ENCODE results near the gene SLC15A1.

The SLC15A1 gene

GRCh38 chr13:98752467-98753290 is at the start of gene SLC15A1:
SLC15A1 (minus strand) TSS chr13:98752672; CDS start chr13:98752598, 74 bp downstream.
- no peak for DNase-seq

DNA sequence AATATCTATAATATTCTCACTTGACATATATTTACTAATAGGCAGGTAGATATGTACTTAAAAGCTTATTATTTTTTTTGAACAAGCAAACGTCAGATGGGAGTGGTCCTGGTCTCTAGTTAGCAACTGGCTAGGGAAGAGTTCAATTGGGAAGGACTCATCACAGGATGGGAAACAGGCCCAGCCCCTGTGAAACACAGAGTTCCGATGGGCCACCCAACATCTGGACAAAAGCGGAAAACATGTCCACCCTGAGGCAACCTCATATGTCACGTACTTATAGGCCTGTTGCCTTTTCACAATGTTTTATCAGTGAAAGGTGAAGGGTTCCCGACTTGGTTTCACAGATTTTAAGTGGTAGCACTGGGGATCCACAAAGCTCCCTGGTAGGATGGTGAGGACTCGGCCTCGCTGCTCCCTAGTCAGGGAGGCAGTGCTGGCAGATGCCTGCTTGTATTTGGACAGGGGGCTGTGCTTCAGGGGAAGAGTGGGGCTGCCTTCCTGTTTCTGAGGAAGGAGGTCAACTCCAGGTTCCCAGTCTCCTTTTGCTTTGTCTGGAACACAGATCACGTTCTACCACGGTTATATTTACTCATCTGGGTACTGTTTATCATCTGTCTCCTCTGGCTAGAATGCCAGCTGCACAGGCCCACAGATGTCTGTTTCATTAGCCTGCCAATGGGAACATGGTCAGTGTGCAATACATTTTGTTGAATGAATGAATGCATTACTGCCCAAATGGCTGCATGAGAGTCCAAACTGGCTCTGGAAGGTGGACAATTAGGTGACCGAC is 49.4 kb upstream of the SLC15A1 start:
- DNase-seq, result no peak

DNA sequence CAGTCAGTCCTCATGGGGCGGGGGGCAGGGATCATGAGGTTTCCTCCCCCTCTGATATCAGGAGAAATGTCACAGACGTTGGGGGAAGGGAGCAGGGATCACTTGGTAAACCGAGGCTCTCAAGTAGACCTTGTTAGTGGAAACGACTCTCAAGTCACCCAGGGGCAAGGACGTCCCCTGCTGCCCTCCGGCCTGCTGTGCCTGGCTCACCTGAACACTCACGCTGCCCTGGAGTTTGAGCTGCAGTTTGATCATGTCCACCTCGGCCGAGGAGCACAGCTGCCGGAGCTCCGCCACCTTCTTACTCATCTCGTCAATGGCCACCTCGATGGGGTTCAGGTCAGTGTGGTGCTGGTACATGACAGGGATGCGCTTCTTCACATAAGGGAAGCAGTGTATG is 47.6 kb upstream of the SLC15A1 start:
- no peak for DNase-seq

- DNase-seq, result no peak
These were observed 46.6 kb upstream of the SLC15A1 start for GRCh38 chr13:98798849-98799645.

GRCh38 chr13:98797456-98797855 is 45.0 kb upstream of the SLC15A1 start:
- no peak for DNase-seq

DNA sequence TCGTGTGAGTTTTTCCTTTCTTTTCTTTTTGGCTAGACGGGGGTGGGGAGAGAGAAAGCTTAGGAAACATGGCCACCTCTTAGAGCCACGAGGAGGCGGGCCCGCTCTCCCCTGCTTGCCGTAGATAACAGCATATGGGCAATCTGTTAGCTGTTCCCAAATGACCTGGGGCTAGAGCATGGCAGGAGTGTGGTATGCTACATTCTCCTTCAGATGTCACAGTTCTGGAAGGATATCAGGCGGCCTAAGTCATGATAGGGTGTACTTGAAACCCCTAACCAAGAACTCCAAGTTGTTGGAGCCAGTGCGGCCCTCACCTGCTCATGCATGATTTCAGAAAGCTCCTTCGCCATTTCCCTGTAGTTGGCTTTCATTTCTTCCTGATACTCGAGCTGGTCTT is 44.3 kb upstream of the SLC15A1 start:
- no peak for DNase-seq

GRCh38 chr13:98796191-98796590 is 43.7 kb upstream of the SLC15A1 start:
- DNase-seq, result no peak

GRCh38 chr13:98795220-98795619 is 42.7 kb upstream of the SLC15A1 start:
- DNase-seq, result no peak

GRCh38 chr13:98794498-98794897 is 42.0 kb upstream of the SLC15A1 start:
- DNase-seq, result no peak

- no peak for DNase-seq
These were observed 40.5 kb upstream of the SLC15A1 start for GRCh38 chr13:98792785-98793495.

DNA sequence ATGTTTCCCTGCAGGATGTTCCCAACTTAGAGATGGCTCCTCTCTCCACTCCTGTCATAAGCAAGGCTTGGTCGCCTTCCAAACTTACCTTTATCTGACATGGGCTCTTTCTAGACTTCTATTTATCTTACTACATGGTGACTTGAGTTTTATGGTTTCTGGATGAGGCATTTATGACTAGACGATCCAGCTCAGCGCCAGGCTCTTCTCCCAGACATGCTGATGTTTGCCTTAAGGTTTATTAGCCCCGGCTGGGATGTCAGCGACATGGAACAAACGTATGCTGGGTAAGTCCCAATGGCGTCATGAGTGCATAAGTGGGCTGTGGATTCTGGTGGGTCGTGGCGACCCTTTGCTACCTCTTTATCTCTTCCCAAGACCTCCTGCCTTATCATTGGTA is 39.8 kb upstream of the SLC15A1 start:
- DNase-seq, result no peak

DNA sequence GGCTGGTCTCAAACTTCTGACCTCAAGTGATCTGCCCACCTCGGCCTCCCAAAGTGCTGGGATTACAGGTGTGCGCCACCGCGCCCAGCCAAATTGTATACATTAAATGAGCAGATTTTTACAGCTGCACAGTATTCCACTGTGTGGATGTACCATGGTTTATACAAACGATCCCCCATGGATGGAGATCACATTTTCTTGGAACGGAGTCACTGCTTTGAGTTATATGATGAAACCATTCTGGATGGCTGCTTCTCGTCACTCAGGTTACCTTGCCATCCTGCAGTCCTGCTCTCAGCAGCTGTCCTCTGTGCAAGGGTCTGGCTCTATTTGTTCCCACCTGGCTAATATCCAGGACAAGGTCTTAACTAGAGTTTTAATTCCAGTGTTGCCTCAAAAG is 39.1 kb upstream of the SLC15A1 start:
- DNase-seq, result no peak

- DNase-seq, result no peak
These were observed 35.5 kb upstream of the SLC15A1 start for GRCh38 chr13:98787996-98788395.

DNA sequence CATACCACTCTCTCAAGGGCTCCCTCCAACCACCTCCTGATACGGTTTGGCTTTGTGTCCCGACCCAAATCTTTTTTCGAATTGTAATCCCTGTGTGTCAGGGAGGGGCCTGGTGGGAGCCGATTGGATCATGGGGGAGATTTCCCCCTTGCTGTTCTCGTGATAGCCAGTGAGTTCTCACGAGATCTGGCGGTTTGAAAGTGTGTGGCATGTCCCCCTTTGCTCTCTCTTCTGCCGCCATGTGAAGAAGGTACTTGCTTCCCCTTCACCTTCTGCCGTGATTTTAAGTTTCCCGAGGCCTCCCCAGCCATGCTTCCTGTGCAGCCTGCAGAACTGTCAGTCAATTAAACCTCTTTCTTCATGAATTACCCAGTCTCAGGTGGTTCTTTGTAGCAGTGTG is 34.7 kb upstream of the SLC15A1 start:
- DNase-seq, result no peak

- DNase-seq, result no peak
These were observed 33.6 kb upstream of the SLC15A1 start for GRCh38 chr13:98786023-98786422.

- DNase-seq, result no peak
These were observed 32.9 kb upstream of the SLC15A1 start for GRCh38 chr13:98785405-98785804.

- DNase-seq, result no peak
These were observed 32.2 kb upstream of the SLC15A1 start for GRCh38 chr13:98784666-98785065.

DNA sequence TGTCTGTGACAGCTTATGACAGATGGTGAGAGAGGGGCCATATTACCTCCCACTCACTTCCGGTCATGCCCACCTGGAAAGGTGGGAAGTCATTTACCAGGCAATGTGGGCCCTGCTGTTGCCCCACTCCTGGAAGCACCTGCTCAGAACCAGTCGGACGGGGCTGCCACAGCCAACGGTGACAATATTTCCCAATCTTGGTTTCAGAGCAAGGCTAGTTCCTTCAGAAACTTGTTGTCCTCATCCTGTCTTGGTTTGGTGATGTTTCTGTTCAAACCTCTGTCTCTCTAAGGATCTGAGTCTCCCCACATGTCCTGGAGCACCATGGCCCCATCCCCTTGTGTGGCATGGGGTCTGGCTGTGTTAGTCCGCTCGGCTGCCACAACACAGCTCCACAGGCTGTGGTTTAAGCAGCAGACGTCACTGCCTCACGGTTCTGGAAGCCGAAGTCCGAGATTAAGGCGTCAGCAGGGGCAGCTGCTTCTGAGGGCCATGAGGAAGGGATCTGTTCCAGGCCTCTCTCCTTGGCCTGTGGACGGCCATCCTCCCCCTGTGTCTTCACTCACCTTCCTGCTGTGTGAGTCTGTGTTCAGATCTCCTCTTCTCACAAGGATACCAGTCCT is 31.5 kb upstream of the SLC15A1 start:
- DNase-seq, result no peak

- no peak for DNase-seq
These were observed 30.2 kb upstream of the SLC15A1 start for GRCh38 chr13:98782654-98783053.

DNA sequence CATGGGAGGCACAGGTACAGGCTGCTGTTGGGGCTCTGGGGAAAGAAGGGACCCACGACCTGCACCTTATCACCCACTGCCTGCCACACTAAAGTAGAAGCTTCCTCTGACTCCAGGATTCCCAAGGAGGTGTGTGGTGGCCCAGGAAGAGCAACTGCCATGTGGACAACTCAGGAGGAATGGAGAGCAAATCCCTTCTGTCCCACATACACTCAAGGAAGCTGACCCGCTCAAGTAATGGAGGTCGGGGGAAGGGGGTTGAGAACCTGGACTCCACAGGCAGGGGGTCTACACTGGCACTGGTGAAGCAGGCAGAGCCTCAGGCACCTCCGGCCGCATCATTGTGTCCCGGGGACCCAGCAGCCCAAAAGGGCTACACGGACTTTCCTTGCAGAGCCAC is 29.4 kb upstream of the SLC15A1 start:
- no peak for DNase-seq

DNA sequence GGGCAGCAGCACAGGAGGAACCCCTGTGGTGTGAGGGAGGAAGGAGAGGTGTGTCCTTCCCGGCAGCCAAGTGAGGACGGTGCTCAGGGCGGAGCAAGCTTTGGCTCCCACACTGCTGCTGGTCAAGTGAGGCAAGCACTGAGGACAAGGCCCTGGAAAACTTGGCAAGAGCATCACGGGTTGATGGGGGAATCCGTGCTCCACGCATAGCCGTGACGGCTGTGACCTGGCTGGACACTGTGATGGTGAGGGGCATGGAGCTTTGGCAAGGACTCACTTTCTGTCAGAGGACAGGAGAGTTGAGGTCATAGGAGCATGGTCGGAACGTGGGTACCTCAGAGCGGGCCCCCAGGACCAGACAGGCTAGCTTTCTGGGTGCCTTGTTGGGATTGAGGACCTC is 29.0 kb upstream of the SLC15A1 start:
- no peak for DNase-seq

DNA sequence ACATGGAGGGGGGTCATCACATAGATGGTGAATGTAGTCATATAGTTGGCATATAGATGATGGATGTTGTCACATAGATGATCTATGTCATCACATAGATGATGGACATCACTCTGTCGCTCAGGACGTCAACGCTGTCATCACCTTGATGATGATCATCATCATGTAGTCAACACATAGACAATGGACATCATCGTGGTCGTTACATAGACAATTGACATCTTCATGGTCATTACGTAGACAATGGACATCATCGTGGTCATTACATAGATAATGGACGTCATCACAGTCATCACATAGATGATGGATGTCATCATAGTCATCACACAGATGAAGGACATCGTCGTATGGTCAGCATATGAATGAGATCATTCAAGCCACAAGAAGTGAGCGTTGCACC is 28.6 kb upstream of the SLC15A1 start:
- no peak for DNase-seq

All from NCI-H1694 (cell line).